SH-SY5Y (cell line): ENCODE data around the gene NSMCE1.

Experiments
- GATA2 ChIP-seq: IDR thresholded peaks from 2 replicates; pipeline ENCODE4 v1.6.1; 2011; ENCODE audit warnings: mild to moderate bottlenecking, low read depth, low read length
- GATA3 ChIP-seq: IDR thresholded peaks from 2 replicates; pipeline ENCODE4 v1.6.1; 2011; ENCODE audit warnings: low read depth, mild to moderate bottlenecking, low read length, moderate library complexity

NSMCE1 gene

GRCh38 chr16:27226476-27226875 lies 42.1 kb downstream of the NSMCE1 start:
- no peak for TF ChIP-seq GATA2
- no peak for TF ChIP-seq GATA3

- TF ChIP-seq GATA2 (no peak), GATA3 (no peak)
Observed at GRCh38 chr16:27225536-27226360, 42.8 kb downstream of the NSMCE1 start.

- TF ChIP-seq GATA2, result no peak
- TF ChIP-seq GATA3, result no peak
Observed at GRCh38 chr16:27224741-27225300, 43.8 kb downstream of the NSMCE1 start.

GRCh38 chr16:27224271-27224737 lies 44.3 kb downstream of the NSMCE1 start:
- TF ChIP-seq GATA2 (no peak), GATA3 (no peak)

GRCh38 chr16:27223701-27224100 lies 44.9 kb downstream of the NSMCE1 start:
- TF ChIP-seq GATA3, result no peak
- no peak for TF ChIP-seq GATA2

GRCh38 chr16:27223226-27223610 lies 45.4 kb downstream of the NSMCE1 start:
- TF ChIP-seq GATA2 (no peak), GATA3 (no peak)

- TF ChIP-seq GATA3 (no peak), GATA2 (no peak)
Observed at GRCh38 chr16:27222249-27223225, 46.0 kb downstream of the NSMCE1 start.

- no peak for TF ChIP-seq GATA2
- TF ChIP-seq GATA3, result no peak
Observed at GRCh38 chr16:27221576-27222248, 46.9 kb downstream of the NSMCE1 start.

- TF ChIP-seq GATA2 (no peak), GATA3 (no peak)
Observed at GRCh38 chr16:27220991-27221390, 47.6 kb downstream of the NSMCE1 start.

GRCh38 chr16:27220527-27220926 lies 48.0 kb downstream of the NSMCE1 start:
- TF ChIP-seq GATA2 (no peak), GATA3 (no peak)

- no peak for TF ChIP-seq GATA2
- TF ChIP-seq GATA3, result no peak
Observed at GRCh38 chr16:27220120-27220519, 48.5 kb downstream of the NSMCE1 start.

- TF ChIP-seq GATA3 (no peak), GATA2 (no peak)
Observed at GRCh38 chr16:27219161-27219560, 49.4 kb downstream of the NSMCE1 start.

- TF ChIP-seq GATA2 (no peak), GATA3 (no peak)
Observed at GRCh38 chr16:27218756-27219155, 49.8 kb downstream of the NSMCE1 start.

- TF ChIP-seq GATA3, result no peak
- no peak for TF ChIP-seq GATA2
Observed at GRCh38 chr16:27217256-27217655, 51.3 kb downstream of the NSMCE1 start.
